GM21526 (cell line): ENCODE data around the gene BAIAP2L2.

ENCODE experiments used
- ATAC-seq: cut with Tn5 transposase; IDR thresholded peaks from one replicate; pipeline ENCODE4 v1.9.1; 2021; ENCODE audit warnings: moderate library complexity; ENCODE audit not compliant: unreplicated experiment, low FRiP score

The BAIAP2L2 gene

GRCh38 chr22:38070250-38070921, 40.1 kb downstream of the BAIAP2L2 start:
- no peak for ATAC-seq

- no peak for ATAC-seq
Measured at GRCh38 chr22:38069372-38070249, 40.9 kb downstream of the BAIAP2L2 start.

- no peak for ATAC-seq
Measured at GRCh38 chr22:38068641-38069371, 41.7 kb downstream of the BAIAP2L2 start.

- ATAC-seq = no peak
Measured at GRCh38 chr22:38067761-38068360, 42.6 kb downstream of the BAIAP2L2 start.

GRCh38 chr22:38067028-38067415, 43.5 kb downstream of the BAIAP2L2 start:
- no peak for ATAC-seq

GRCh38 chr22:38066381-38067027, 44.0 kb downstream of the BAIAP2L2 start:
- no peak for ATAC-seq

GRCh38 chr22:38065539-38065938, 44.9 kb downstream of the BAIAP2L2 start:
- ATAC-seq = no peak

- ATAC-seq = no peak
Measured at GRCh38 chr22:38062791-38063190, 47.7 kb downstream of the BAIAP2L2 start.

GRCh38 chr22:38056969-38057891, 53.3 kb downstream of the BAIAP2L2 start, which contains the start of gene PICK1:
Gene PICK1 (plus strand): TSS chr22:38057404. CDS start chr22:38057810, 406 bp downstream.
- ATAC-seq = peak; percentile 53

GRCh38 chr22:38051900-38052862, 58.3 kb downstream of the BAIAP2L2 start:
- no peak for ATAC-seq

GRCh38 chr22:38051261-38051660, 59.2 kb downstream of the BAIAP2L2 start:
- no peak for ATAC-seq

GRCh38 chr22:38050720-38051119, 59.8 kb downstream of the BAIAP2L2 start:
- no peak for ATAC-seq

GRCh38 chr22:38049812-38050619, 60.5 kb downstream of the BAIAP2L2 start:
- no peak for ATAC-seq

- ATAC-seq = no peak
Measured at GRCh38 chr22:38046070-38046748, 64.3 kb downstream of the BAIAP2L2 start.

GRCh38 chr22:38043151-38044039, 67.1 kb downstream of the BAIAP2L2 start:
- no peak for ATAC-seq

- ATAC-seq = no peak
Measured at GRCh38 chr22:38042488-38042790, 68.0 kb downstream of the BAIAP2L2 start.
